Measurements from ENCODE around the gene LHFPL2.
"Not testable (repeated sequence)": the region's sequence is repeated elsewhere in the genome, so short reads cannot be mapped to it uniquely, and the experiment has no call there.

The LHFPL2 gene

GRCh38 chr5:78666975-78667374 is 18.4 kb upstream of the LHFPL2 start:
- not testable (repeated sequence) for FAIRE-seq; DNase-seq (ENCODE audit: low spot score)

GRCh38 chr5:78666041-78666444 is 17.5 kb upstream of the LHFPL2 start:
- no peak for DNase-seq (ENCODE audit: low spot score)
- no peak for FAIRE-seq

GRCh38 chr5:78665534-78665933 is 17.0 kb upstream of the LHFPL2 start:
- no peak for FAIRE-seq

GRCh38 chr5:78662323-78662722 is 13.8 kb upstream of the LHFPL2 start:
- DNase-seq (ENCODE audit: low spot score) (no peak), FAIRE-seq (no peak)

More at GRCh38 chr5:78665534-78665933, 17.0 kb upstream of the LHFPL2 start:
- no peak for DNase-seq (ENCODE audit: low spot score)

- DNase-seq (ENCODE audit: low spot score) (no peak), FAIRE-seq (no peak)
Measured at GRCh38 chr5:78661691-78662090, 13.1 kb upstream of the LHFPL2 start.

- no peak for FAIRE-seq
Measured at GRCh38 chr5:78661044-78661443, 12.5 kb upstream of the LHFPL2 start.

GRCh38 chr5:78660401-78660800 is 11.8 kb upstream of the LHFPL2 start:
- FAIRE-seq (no peak), DNase-seq (ENCODE audit: low spot score) (no peak)

More at GRCh38 chr5:78661044-78661443, 12.5 kb upstream of the LHFPL2 start:
- no peak for DNase-seq (ENCODE audit: low spot score)

- DNase-seq (ENCODE audit: low spot score) (no peak), FAIRE-seq (no peak)
Measured at GRCh38 chr5:78659714-78660113, 11.1 kb upstream of the LHFPL2 start.

- FAIRE-seq (no peak), DNase-seq (ENCODE audit: low spot score) (no peak)
Measured at GRCh38 chr5:78659114-78659513, 10.5 kb upstream of the LHFPL2 start.

GRCh38 chr5:78657201-78657600 is 8.6 kb upstream of the LHFPL2 start:
- no peak for FAIRE-seq
- no peak for DNase-seq (ENCODE audit: low spot score)

- FAIRE-seq (no peak), DNase-seq (ENCODE audit: low spot score) (no peak)
Measured at GRCh38 chr5:78655746-78656290, 7.2 kb upstream of the LHFPL2 start.

- no peak for FAIRE-seq
- DNase-seq (ENCODE audit: low spot score): no peak
Measured at GRCh38 chr5:78654386-78654785, 5.8 kb upstream of the LHFPL2 start.

GRCh38 chr5:78653681-78654366 is 5.3 kb upstream of the LHFPL2 start:
- DNase-seq (ENCODE audit: low spot score) (no peak), FAIRE-seq (no peak)

GRCh38 chr5:78653031-78653430 is 4.5 kb upstream of the LHFPL2 start:
- DNase-seq (ENCODE audit: low spot score): no peak
- no peak for FAIRE-seq

- FAIRE-seq: no peak
- DNase-seq (ENCODE audit: low spot score): no peak
Measured at GRCh38 chr5:78651468-78651867, 2.9 kb upstream of the LHFPL2 start.

GRCh38 chr5:78650531-78650930 is 2.0 kb upstream of the LHFPL2 start:
- no peak for DNase-seq (ENCODE audit: low spot score)
- no peak for FAIRE-seq

- FAIRE-seq: no peak
- DNase-seq (ENCODE audit: low spot score): no peak
Measured at GRCh38 chr5:78649861-78650496, 1.4 kb upstream of the LHFPL2 start.

- FAIRE-seq (no peak), DNase-seq (ENCODE audit: low spot score) (peak; percentile 26)
Measured at GRCh38 chr5:78649211-78649695, 681 bp upstream of the LHFPL2 start.

- peak; percentile 54 for DNase-seq (ENCODE audit: low spot score)
Measured at GRCh38 chr5:78647838-78648358, 674 bp downstream of the LHFPL2 start.

GRCh38 chr5:78647351-78647818 is 1.2 kb downstream of the LHFPL2 start:
- DNase-seq (ENCODE audit: low spot score) (peak; percentile 38), FAIRE-seq (no peak)

More at GRCh38 chr5:78647838-78648358, 674 bp downstream of the LHFPL2 start:
- no peak for FAIRE-seq

- FAIRE-seq (no peak), DNase-seq (ENCODE audit: low spot score) (no peak)
Measured at GRCh38 chr5:78644741-78645300, 3.8 kb downstream of the LHFPL2 start.

GRCh38 chr5:78644129-78644528 is 4.4 kb downstream of the LHFPL2 start:
- DNase-seq (ENCODE audit: low spot score) (no peak), FAIRE-seq (no peak)

All from urothelium cell line (cell line).